Measurements from ENCODE around the gene HTRA3.

The HTRA3 gene

DNA sequence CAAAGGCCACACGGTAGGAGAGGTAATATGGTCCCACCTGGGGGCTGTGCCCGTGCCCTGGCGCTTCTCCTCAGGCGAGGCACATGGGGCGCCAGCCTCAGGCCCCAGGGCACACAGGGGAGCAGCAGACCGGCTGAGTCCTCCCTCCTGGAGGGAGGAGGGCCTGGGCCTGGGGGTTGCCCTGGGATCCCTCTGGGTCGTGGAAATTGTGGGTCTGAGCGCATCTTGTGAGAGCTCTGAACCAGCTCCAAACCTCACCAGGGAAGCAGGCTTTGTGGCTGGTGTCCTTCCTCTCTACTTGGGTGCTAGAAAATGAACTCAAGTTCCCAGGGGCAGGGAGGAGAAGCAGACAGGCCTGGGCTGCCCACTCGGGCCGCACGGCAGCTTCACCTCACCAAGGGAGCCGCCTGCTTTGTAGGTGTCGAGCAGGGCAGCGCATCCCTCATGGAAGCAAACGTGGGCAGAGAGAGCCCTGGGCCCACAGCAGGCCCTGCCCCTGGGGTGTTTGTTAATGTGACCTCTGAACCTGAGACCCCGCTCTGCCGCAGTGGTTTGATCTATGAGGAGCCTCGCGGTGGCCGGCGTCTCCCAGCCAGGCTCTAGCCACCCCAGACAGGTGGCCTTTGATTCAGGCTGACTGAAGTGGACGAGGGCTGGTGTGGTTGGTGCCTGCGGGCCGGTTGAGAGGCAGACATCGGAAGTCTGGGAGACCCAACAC is 10.8 kb downstream of the HTRA3 start:
- no peak for DNase-seq (ENCODE audit: low read depth in 3 of 3)

DNA sequence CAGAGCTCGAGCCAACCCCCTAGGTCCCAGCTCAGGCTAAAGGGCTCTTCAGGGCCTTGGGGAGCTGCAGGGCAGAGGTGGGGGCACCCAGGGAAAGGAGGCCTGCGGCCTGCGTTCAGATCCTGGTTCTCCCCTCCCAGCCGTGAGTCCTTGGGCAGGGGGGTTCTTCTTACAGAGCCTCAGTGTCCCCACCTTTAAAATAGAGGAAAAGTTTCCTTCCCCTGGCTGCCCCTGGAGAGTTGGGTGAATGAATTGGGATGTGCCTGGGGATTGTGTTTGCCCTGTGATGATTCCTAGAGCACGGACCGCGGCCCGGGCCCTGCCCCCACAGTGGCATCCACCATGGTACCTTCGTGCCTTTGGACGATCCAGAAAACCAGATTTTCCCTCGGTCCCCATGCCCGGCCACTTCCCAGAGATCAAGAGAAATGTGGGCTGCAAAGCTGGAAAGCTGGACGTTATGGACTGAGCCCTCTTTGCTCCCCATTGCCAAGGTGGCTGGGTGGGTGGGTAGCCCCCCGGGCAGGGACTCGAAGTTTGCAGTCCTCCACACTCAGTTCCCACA is 11.4 kb downstream of the HTRA3 start:
- DNase-seq (ENCODE audit: low read depth in 3 of 3) = no peak

DNA sequence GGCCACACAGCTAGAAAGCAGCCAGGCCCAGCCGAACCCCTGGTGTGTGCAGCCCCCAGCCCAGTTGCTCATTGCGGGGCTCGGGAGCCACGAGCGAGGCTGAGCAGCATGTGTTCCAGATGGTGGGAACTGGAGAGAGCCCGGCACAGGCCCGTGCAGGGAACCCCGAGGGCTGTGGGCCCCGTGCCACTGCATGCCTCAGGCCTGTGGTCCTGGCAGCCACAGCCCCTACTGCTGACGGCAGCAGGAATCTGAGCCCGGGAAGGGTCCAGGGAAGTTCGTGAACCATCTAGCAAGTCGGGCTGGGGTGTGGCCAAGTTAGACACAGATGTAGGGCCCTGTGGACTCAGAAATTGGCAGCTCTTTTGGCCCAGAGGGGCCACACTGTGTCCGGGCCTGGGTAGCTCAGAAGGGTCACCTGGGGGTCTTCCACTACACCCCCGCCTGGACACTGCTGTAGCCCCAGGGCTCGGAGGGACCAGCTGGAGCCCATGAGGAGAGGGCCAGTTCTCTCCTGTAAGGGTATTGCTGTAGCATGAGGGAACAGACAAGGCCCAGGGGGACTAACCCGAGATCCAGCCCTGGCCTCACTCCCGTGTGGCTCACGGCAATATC is 12.1 kb downstream of the HTRA3 start:
- DNase-seq (ENCODE audit: low read depth in 3 of 3) = no peak

DNA sequence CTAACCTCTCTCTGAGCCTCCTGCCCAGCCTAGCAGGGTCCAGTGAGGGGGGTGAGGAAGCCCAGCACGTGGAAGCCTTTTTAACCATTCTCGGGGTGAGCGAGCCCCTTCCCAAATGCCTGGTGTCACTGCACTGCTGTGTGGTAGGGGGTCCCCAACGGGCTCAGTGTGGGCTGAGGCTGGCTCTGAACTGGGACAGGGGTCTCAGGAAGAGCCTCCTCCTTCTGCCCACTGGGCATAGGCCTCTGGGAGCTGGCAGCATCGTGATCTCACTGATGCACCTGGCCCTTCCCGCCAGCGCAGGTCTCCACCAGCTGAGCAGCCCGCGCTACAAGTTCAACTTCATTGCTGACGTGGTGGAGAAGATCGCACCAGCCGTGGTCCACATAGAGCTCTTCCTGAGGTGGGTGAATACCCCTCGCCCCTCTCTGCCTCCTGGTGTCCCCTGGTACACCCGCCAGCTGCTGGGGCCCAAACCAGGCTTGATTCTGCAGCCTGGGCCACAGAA is 12.6 kb downstream of the HTRA3 start:
- no peak for DNase-seq (ENCODE audit: low read depth in 3 of 3)

DNA sequence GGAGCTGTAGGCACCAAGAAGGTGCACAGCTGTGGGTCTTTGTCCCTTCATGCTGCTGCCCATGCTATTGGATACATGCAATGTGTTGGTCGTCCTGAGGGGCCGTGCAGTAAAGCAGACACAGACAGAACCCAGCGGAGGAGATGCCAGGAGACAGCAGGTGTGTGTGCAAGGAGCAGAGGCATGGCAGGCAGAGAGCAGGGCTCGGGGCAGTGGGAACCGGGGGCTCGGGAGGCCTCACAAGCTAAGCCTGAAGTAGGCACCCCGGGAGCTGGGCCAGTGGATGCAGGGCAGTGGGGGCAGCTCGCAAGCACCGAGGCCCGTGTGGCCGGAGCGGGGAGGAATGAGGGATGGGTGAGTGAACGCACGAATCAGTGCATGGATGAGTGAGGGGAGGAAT is 13.2 kb downstream of the HTRA3 start:
- DNase-seq (ENCODE audit: low read depth in 3 of 3) = no peak

DNA sequence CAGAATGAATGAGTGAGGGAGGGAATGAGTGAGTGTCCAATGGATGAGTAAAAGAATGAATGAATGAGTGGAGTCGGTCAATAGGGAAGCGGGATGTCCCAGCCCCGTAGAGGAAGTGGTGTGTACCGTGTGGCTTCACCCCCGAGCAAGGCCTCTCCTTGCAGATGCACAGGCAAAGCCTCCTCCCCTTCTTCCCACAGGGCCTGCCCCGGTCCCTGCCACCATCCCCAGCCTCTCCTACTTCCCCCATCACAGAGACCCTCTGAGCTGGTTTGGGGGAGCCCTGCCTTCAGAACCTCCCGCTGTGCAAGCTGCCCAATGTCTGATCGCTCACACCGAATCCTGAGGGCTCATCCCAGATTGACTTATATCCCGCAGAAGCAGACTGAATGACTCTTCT is 13.6 kb downstream of the HTRA3 start:
- no peak for DNase-seq (ENCODE audit: low read depth in 3 of 3)

DNA sequence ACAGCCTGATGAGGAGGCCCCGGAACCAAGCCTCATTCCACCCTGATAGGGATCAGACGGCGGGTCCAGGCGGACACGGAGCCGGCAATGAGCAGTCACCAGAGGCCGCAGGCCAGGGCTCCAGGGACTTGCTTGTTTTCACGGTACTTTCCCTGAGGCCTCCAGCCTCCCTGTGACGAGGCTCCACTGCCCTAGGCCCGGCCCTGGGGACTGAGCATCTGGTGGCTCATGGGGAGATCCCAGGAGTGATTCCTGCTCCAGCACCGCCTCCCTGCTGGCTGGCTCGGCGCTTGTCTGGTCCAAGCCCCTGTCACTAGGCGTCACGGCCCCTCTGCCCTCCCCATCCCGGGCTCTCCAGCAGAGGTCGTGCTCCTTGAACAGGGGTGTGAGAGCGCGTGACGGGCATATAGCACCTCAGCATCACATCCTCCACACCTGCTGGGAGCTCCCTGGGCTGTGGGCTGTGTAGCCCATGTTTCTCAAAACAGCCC is 14.1 kb downstream of the HTRA3 start:
- no peak for DNase-seq (ENCODE audit: low read depth in 3 of 3)

DNA sequence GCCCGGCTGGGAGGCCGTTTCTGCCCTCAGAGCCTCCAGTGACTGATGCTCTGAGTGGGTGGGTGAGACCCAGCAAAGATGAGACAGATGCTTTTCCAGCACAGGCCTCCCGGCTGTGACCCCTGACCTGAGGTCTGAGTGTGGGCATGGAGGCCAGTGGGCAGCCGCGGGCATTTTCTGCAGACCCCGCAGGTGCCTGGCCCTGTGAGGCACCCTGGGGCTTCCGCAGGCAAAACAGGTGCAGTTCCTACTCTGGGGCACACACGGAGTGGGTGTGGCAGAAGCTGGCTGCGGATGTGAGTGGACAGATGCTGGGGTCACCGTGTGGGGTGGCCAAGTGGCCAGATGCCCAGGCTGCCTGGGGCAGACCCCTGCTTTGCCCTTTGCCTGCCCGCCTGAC is 14.8 kb downstream of the HTRA3 start:
- no peak for DNase-seq (ENCODE audit: low read depth in 3 of 3)

DNA sequence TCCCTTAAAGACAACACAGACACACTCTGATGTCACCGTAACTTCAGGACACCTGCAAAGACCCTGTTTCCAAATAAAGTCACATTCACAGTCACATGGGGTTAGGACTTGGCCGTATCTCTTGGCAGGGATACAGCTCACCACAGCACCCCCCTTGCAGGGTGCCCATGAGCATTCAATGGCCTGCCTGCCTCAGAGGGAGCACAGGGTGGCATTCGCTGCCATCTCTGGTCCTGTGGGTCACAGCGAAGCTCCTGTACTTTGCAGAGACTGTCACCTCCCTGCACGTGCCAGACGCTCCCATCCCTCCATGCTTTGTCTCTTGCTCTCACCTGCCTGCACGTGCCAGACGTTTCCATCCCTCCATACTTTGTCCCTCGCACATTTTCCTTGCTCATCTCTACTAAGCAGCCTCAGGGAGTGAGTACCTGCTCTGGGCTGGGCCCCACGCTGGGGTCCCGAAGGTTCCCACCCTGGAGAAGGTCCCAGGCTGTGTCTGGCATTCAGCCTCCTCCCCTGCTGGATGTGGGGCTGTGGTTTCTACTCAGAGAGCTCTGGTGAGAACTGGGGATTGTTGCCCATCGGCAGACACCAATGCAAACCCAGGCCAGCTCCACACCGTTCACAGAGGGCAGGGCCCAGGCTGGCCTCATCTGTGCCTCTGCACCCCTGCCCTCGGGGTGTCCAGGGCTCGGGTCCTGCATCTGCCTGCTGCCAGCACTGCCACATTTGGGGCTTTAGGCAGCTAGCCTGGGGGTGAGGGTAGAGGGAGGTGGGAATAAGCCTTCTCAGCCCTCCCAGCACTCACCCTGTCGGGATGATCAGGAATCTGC is 15.8 kb downstream of the HTRA3 start:
- DNase-seq (ENCODE audit: low read depth in 3 of 3) = no peak

DNA sequence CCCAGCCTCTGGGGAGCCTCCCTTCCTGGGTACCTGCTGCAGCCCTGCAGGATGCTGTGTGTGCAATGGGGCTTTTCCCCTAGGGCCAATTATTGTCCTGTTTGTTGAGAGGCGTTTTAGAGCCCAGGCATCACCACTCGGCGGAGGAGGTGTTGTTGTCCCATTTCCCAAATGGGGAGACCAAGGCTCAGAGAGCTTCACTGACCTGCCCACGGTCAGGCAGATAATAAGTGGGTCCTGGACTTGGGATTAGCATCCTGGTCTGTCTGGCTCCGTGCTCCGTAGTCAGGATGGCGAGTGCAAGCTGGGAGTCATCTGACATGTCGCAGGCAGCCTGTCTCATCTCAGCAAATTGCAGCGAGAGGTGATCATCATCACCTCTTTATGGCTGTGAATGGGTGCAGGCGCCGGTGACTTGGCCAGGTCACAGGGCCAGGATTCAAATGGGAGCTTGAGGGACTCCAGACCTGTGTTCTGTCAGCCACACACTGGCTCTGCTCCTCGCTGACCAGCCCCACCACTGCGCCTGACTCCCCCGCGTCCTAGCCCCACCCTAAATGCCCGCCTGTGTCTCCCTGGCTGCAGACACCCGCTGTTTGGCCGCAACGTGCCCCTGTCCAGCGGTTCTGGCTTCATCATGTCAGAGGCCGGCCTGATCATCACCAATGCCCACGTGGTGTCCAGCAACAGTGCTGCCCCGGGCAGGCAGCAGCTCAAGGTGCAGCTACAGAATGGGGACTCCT is 16.6 kb downstream of the HTRA3 start:
- DNase-seq (ENCODE audit: low read depth in 3 of 3) = no peak

DNA sequence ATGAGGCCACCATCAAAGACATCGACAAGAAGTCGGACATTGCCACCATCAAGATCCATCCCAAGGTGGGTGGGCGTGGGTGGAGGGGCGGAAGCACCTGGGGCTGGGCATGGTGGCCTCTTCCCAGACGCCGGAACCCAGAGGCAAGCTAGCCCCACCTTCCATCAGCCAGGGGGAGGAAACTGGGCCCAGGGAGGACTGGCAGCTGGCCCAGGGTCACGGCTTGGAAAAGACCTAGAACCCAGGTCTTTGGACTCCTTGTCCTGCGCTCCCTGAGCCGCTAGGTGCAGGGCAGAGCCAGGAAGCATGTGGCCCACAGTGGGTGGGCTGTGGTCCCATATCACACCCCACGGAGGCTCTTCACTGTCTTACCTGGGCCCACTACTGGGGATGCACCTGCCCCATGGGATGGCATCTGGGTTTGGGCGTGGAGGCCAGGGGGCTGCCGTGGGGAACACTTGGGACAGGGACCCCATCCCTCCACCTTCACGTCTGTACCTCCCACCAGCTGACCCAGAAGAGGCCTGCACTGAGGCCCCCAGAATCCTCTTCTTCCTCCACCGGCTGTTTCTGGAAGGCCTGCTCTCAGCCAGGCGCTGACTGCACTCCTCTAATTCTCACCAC is 17.3 kb downstream of the HTRA3 start:
- no peak for DNase-seq (ENCODE audit: low read depth in 3 of 3)

DNA sequence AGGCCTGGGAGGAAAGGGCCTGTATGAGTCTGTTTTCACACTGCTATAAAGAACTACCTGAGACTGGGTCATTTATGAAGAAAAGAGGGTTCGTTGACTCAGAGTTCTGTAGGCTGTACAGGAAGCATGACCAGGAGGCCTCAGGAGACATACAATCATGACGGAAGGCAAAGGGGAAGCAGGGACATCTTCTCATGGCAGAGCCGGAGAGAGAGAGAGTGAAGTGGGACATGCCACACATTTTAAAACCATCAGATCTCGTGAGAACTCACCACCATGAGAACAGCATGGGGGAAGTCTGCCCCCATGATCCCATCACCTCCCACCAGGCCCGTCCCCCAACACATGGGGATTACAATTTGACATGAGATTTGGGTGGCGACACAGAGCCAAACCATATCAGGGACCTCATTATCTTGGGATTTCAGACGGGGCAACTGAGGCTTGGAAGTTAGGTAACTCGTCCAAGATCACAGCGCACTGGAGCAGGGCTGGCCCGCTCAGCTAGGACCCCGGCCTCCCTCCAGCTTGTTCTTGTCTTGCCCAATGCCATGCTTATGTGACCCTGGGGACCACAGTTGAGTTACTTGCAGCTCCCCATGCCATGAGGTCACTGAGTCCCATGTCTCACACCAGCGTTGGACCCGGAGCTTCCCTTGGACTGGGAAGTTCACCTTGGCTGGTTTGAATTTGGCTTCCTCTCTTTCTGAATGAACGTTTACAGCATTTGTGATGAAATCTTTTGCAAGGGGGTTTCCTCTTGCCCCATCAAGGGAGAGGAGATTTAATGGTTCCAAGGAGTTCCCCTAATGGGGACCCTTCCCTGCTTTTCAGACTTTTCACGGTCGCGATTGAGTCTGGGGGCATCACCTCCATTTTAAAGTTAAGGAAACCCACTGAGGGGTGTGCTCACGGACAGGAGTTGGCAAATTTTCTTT is 18.1 kb downstream of the HTRA3 start:
- no peak for DNase-seq (ENCODE audit: low read depth in 3 of 3)

DNA sequence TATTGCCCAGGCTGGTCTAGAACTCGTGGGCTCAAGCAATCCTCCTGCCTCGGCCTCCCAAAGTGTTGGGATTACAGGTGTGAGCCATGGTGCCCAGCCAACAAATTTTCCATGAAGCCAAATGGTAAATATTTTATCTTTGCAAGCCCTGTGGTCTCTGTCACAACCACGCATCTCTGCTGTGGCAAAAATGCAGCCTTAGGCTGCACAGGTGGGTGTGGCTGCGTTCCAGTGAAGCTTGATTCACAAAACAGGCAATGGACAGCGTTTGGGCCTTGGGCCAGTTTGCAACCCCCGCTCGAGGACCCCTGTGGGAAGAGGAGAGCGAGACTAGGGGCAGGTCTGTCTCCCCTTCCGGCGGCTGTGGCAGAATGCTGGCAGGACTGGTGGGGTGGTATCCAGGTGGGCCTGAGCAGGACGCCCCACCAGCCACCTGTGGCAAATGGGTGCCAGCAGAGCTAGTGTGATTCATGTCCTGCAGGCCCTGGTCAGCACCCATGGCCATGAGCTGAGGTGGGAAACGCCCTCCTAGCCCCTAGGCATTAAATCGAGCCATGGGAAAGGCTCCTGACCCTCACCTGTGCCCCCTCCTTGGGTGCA is 19.7 kb downstream of the HTRA3 start:
- DNase-seq (ENCODE audit: low read depth in 3 of 3) = no peak

DNA sequence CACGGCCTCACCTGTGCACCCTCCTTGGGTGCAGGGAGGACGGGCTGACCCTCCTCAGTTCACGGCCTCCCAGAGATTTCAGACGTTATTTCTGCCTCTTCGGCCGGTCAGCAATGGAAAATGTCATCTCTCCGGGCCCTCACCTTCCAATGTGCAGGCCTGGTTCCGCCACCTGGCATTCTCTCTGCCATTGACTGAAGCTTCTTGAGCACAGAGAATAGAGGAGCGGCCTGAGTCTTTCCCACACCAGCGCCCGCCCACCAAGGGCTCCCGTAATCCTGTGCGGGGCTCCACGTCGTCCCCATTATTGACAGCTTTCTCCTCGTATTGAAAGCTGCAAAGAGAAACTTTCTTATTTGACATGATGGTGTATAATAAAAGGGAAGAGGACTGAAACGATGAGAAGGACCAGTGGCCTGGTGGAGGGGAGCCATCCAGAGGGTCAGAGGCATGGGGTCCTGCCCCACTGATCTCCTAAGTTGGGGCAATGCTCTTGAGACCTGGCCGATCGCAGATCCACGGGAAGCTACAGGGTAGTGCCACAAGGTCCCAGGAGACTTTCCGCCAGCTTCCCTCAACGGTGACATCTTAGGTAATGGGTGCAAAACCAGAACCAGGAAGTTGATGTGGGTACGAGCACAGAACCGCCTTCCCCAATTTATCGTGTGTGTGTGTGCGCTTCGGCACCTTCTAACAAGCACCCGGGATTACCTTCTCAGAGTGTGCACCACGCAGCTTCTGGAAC is 20.6 kb downstream of the HTRA3 start:
- no peak for DNase-seq (ENCODE audit: low read depth in 3 of 3)

DNA sequence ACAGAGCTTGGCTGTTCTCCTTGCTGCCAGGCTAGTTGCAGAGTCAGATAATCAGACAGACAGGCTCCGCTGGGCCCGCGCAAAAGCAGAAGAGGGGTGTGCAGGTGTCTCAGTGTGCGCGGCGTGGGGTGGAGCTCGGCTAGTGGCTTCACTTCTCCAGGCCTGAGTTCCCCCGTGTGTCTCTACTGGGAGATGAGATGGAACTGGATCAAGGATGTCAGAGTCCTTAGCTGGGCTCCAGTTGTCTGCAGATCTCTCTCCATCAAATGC is 21.1 kb downstream of the HTRA3 start:
- DNase-seq (ENCODE audit: low read depth in 3 of 3) = no peak

DNA sequence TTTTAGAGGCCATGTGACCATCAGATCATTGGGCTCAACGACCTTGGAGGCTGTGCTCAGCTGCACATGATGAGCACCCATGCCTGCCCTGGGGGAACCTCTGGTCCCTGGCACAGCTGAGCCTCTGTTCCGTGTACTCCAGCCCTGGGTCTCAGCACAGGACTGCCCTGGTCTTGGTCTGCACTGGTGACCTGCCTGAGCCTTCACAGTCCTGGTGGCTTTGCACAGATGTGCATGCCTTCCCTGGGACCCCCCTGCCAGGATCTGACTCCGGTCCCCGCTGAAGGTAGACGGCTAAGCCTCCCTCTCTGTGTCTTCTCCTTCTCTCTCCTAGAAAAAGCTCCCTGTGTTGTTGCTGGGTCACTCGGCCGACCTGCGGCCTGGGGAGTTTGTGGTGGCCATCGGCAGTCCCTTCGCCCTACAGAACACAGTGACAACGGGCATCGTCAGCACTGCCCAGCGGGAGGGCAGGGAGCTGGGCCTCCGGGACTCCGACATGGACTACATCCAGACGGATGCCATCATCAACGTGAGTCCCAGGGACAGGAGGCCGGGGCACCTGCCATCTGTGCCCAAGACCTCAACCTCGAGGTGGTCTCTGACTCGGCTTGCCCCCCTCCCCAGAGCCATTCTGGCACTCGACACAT is 21.6 kb downstream of the HTRA3 start:
- DNase-seq (ENCODE audit: low read depth in 3 of 3) = no peak

DNA sequence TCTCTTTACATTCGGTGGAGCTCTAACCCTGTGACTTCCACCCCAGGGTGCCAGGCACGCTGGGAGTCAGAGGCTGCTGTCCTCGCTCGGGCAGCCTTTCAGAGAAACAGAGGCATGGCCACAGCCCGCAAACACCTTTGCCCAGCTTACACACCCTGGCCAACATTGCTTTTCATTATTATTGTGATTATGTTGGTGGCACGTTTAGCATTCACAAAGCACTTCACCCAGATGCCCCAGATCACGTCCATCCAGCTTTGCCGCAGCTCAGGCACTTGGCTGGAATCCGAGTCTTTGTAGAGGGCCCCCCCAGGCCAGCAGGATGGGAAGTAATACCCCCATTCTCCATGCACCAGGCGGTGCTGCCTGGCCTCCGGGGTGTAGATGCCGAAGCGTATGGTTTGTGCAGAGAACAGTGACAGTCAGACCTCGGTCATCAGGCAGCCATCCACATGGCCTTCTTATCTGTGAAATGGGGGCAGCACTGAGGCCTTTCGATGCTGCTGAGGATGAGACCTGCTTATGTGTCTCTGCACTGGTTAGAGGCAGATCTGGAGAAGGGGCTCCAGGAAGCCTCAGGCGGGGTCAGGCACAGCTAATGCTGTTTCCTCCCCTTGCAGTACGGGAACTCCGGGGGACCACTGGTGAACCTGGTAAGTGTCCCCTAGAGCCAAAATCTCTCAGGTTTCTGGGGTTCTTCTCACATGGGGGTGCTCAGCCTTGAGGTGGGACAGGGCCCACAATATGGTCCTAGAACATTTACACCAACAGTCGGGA is 22.3 kb downstream of the HTRA3 start:
- no peak for DNase-seq (ENCODE audit: low read depth in 3 of 3)
